ENCODE results near the gene PLEKHA7.
"Not testable (repeated sequence)": the region's sequence is repeated elsewhere in the genome, so short reads cannot be mapped to it uniquely, and the experiment has no call there.

Gene PLEKHA7

DNA sequence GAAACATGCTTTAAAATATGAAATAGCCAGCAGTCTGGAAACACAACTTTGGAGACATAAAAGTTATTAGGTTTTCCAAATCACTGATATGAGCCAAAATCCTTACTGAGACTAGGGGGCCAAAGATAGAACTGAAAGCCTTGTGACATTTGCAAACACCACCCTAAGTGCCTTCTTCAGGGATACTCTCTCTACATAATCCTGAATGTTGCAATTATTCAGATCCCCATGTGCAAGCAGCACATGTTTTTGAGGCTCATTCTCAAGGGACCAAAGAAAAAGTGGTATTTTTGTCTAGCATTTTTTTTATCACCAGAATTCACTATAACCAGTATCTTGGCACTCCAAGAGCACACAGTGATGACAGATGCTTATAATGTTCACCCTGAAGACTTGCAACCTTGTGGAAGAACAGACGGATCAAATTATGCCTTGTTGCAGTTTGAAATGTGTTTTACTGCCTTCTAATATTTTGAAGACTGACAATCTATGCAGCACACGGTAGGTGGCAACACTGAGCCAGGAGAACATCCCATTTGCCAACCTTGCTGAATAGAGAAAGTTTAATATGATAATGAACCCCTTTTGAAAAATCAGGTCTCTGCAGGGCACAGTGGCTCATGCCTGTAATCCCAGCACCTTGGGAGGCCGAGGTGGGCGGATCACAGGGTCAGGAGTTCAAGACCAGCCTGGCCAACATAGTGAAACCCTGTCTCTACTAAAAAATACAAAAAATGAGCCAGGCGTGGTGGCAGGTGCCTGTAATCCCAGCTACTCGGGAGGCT lies 78.5 kb downstream of the PLEKHA7 start:
- DNase-seq = peak; percentile 27

DNA sequence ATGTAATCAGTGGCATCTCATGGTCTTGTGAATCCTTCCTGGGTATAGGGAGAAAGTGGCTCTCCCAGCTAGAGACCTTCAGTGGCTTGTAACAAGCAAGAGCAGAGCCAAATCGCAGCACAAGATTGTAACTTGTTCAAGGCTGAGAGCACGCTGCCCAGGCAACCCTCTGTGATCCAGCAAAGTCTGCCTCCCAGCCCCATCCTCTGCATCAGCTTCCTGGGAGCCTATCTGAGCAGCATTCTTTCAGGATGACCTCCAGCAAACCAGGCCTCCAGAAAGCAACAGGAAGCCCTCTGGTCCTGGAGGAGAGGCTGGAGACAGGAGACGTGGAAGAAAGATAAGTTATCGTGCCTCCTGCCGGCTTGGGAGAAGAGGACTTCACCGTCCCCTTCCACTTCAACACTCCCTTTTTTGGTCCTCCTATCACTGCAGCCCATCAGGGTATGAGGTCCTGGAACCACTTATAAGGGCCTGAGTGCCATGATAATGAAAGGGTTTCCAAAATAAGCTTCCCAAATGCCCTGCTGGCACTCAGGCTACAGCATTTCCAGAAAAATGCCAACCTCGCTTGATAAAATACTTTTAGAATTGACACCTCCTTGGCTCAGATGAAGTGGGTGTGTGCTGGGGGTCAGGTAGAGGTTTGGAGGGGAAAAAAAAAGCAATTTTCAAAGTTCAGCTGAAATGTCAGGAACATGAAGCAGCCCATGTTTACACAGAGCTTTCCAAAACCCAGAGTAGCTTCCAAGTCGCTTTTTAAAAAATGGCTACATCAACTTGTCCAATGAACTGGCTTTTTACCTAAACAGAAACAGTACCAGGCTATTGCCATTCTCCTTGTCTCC lies 80.2 kb downstream of the PLEKHA7 start:
- DNase-seq = no peak

GRCh38 chr11:16933291-16933690 lies 80.9 kb downstream of the PLEKHA7 start:
- DNase-seq = no peak

- DNase-seq = no peak
Measured at GRCh38 chr11:16928044-16928443, 86.2 kb downstream of the PLEKHA7 start.

- DNase-seq = no peak
Measured at GRCh38 chr11:16926883-16927626, 87.2 kb downstream of the PLEKHA7 start.

- no peak for DNase-seq
Measured at GRCh38 chr11:16925561-16926065, 88.6 kb downstream of the PLEKHA7 start.

DNA sequence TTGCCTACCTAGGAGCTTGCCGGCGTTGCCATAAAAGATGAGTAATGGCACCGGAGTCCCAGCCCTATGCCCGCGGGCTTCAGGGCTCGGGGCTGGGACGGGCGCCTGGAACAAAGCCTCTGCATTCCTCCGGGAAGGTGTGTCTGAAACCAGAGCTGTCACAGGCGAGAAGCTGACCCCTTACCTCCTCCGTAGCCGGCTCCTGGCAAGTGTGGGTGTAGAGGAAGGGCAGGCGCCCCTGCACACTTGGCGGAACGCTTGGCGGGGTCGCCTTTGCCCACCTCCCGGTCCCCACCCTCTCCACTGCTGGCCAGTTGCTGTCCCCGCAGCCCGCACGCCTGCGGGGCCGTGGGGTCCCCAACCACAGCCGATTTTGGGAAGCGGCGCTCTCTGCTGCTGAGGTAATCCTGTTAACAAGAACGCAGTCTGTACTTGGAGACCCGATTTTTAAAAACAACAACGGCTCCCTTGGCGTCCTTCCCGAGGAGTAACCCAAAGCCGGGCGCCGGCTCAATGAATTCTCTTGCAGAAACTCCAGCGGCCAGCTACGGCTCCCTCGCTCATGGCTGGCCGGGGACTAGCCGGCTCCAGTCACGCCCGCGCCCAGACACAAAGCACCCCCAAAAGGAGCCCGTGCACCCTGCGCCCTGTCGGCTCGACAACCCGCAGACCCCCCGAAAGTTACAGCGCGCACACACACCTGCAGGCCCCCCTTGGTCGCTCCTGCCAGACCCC lies 89.2 kb downstream of the PLEKHA7 start:
- DNase-seq = no peak

DNA sequence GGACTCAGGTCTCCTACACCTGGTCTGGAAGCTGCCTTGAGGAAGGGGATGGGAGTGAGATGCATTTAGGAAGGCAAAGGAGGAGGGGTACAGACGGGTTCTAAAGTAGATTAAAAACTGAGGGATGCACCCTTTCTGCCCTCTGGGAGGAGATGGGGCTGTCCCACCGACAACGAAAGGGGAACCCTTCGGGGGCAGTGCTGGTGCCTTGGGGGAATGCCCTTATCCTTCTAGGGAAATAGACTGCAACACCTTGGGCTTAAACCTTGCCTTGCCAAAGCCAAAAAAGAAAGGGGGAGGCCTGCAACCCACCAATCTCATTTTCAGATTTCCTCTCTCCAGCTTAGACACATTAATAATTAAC lies 89.8 kb downstream of the PLEKHA7 start:
- DNase-seq = no peak

- DNase-seq = no peak
Measured at GRCh38 chr11:16923987-16924386, 90.2 kb downstream of the PLEKHA7 start.

GRCh38 chr11:16921668-16922067 lies 92.5 kb downstream of the PLEKHA7 start:
- no peak for DNase-seq

DNA sequence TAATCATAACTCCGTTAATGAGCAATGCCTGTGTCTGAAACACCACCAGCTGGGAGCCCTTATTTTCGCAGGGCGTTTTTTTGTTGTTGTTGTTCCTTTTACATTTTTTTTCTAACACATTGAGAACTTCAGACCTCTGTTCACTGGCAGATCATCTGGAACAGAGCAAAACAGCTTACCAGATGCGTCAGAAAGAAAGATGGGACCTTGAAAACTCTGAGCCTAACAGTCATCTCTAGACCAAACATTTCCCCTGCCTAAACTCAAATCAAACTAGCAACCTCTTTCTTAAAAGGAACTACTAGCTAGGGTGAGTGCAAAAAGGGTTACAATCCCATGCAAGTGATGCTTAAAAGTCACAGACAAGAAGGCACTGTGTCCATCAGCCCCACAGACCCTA lies 93.2 kb downstream of the PLEKHA7 start:
- no peak for DNase-seq

DNA sequence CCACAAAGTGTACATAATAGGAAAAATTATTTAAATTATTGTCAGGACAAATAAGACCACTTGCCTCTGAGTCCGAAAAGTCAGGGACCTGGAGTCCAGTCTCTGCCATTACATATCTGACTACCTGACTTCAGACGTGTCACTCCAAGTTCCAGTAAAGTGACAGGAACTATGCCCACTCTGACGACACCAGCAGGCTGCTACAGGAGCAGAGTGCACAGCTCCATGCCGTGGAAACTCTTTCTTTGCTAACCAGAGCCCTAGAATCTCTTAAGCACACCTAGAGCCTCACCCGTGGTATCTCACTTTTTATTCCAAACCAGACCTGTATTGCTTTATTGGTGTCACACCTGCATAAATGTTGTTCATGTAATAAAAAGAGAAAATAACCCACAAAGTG lies 93.7 kb downstream of the PLEKHA7 start:
- DNase-seq = no peak

GRCh38 chr11:16918543-16919182 lies 95.6 kb downstream of the PLEKHA7 start:
- DNase-seq = not testable (repeated sequence)

- DNase-seq = no peak
Measured at GRCh38 chr11:16917941-16918340, 96.3 kb downstream of the PLEKHA7 start.

GRCh38 chr11:16912692-16913111 lies 101.5 kb downstream of the PLEKHA7 start:
- peak; percentile 54 for DNase-seq

DNA sequence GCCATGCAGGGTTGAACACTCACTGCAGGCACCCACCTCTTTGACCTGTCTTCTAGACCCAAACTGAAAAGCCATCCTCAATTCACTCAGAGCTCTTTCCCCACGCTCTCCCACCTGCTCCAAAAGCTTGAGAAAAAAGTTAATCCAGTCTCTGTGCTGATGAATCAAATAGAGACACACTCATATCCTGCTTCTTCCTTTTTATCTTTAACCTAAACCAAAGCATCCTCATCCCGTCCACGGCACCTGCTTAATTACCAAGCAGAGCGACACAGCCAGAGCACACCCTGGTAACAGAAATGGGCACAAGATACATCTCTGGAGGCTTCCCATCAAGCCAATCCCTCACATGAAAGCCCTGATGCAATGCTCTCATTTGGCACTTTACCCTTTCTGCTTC lies 102.6 kb downstream of the PLEKHA7 start:
- no peak for DNase-seq

DNA sequence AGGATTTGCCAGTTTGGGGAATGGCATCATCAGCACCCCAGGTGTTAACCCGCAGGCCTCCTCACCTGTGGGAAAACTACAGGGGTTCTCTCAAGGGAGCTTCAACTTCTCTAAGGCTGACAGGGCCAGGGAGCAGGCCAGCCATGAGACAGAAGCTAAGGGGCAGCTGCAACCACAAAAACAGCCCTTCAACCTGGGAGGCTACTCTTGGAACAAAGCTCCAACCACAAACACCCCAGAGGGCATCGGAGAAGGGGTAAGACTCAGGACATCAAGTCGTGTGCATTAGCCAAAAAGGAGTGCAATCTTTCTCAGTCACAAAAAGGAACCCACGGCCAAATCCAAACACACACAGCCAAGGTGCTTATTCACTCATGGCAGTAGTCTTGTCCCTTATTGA lies 103.0 kb downstream of the PLEKHA7 start:
- DNase-seq = no peak

DNA sequence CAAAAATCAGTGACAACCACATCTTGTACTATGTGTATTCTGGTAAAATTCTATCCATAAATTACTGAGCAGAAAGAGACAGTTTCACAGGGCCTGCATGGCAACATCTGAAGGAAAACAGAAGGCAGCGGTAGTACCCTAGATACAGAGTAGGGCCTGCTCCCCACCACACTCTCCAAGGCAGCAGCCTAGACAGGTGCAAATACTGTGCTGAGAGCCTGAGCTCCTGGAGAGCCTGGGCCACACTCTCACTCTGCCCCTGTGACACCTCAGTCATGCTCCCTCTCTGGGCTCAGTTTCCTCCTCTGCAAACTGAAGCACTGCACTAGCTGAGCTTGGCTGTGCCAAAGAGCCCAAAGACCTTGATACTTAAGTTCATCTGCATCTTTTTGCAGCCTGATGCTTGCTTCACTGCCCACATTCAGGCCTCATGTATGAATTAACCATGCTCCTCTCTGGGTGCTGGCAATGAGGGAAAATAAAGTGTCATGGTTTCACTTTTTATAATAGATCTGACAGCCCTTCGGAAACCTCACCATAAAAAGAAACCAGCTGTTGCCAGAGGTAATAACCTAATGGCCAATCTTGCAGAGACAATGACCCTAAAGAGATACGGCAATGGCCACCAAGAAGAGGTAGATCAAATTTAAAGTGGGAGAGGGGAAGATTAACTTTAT lies 104.7 kb downstream of the PLEKHA7 start:
- DNase-seq = no peak

DNA sequence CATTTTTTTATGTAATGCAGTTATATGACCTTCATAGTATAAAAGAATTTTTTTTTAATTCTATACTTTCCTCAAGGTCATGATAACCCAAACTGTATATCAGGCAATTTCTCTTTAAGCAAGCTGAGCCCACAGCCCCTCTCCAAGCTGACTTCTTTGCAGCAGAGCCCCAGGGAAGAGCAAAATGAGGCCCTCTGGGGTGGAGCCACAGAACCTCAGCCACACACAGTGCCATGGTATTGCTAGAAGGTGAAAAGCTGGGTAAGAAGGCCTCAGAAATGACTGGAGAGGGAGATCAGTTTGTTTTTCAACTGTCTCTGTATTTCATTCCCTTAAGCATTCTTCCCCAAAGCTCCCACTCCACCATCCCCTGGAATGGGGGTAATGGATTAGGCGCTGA lies 108.8 kb downstream of the PLEKHA7 start:
- no peak for DNase-seq

GRCh38 chr11:16904761-16905160 lies 109.5 kb downstream of the PLEKHA7 start:
- DNase-seq = not testable (repeated sequence)

DNA sequence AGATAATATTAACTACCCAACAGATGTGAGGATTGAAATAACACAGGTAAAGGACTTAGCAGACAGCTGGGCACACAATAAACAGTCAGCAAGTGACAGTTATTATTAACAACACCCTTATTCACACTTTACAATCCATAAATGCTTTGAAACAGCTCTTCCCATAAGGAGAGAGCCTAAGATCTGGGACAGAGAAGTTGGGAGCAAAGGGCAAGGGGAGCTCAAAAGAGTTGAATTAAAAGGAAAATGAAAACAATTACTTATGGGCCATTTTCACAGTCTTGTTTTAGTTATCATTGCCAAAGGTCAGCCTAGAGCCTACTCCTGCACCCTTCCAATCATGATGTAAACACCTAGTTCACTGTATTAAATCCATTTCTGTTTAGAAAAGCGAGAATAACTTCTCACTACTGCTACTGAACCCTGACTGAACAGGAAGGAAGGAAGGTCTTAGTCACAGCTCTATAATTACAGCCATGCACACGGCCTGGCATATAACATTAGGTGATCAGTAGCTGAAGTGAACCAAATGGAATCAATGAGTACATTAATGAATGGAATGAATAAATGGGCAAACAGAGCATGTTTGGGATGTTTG lies 111.3 kb downstream of the PLEKHA7 start:
- DNase-seq = no peak
